Measurements from ENCODE around the gene RPRD1B.
"Not testable (repeated sequence)": the region's sequence is repeated elsewhere in the genome, so short reads cannot be mapped to it uniquely, and the experiment has no call there.

Gene RPRD1B

DNA sequence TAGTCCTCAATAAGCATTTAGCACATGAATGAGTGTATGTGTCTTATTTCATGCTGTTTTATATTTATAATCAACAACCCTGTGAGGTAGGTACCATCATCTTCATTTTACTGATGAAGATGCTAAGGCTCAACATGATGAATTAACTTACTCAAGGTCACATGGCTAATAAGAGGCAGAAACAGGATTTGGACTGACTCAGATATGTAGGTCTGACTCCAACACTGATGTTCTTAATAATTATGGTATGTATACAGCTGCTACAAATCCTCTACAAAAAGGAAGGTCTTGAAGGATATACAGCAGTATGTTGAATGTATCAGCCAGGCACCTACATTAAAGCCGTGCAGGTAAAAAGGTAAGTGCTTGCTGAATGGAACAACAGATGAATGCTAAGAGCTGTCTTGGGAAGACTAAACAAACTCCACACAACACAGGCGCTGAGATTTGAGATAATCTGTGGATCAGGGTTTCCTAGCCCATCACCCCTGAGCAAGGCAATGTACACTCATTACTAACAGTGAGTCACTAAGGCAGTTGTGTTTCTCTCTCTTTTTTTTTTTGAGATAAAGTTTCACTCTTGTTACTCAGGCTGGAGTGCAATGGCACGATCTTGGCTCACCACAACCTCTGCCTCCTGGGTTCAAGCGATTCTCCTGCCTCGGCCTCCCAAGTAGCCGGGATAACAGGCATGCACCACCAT, 32.2 kb upstream of the RPRD1B start:
- DNase-seq (ENCODE audit: low spot score) = no peak

- no peak for DNase-seq (ENCODE audit: low spot score)
Observed at GRCh38 chr20:38001981-38002380, 31.6 kb upstream of the RPRD1B start.

- DNase-seq (ENCODE audit: low spot score) = no peak
Observed at GRCh38 chr20:38002422-38002821, 31.1 kb upstream of the RPRD1B start.

DNA sequence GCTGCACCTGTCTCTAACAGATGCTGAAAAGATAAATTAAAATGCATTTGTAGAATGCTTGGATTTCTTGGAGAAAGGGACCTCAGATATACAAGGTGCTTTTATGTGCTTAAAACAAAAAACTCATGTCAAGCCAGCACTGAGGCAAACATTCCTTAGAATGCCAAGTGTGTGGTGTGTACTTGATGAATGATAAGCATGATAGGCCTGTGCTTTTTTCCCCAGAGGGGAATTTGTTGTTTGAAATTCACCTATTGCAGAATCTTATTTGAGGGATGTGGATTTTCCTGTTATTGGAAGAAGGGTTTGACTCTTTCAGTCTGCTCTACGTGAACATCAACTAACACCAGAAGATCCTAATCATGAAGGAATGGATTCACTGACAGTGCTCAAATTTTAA, 29.1 kb upstream of the RPRD1B start:
- no peak for DNase-seq (ENCODE audit: low spot score)

- DNase-seq (ENCODE audit: low spot score) = no peak
Observed at GRCh38 chr20:38005903-38006302, 27.6 kb upstream of the RPRD1B start.

- no peak for DNase-seq (ENCODE audit: low spot score)
Observed at GRCh38 chr20:38007526-38007925, 26.0 kb upstream of the RPRD1B start.

GRCh38 chr20:38008233-38008944, 25.2 kb upstream of the RPRD1B start:
- DNase-seq (ENCODE audit: low spot score) = no peak

DNA sequence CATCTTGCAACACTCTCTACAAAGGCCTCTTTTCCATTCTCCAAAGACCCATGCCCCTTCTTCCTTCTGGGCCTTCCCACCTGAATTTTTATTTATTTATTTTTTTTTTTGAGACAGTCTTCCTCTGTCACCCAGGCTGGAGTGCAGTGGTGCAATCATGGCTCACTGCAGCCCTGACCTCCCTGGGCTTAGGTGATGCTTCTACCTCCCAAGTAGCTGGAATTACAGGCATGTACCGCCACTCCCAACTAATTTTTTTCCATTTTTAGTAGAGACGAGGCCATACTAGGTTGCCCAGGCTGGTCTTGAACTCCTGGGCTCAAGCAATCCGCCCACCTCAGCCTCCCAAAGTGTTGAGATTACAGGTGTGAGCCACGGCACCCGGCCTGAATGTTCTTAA, 24.1 kb upstream of the RPRD1B start:
- DNase-seq (ENCODE audit: low spot score) = not testable (repeated sequence)

- no peak for DNase-seq (ENCODE audit: low spot score)
Observed at GRCh38 chr20:38011696-38012095, 21.9 kb upstream of the RPRD1B start.

- DNase-seq (ENCODE audit: low spot score) = no peak
Observed at GRCh38 chr20:38012332-38012731, 21.2 kb upstream of the RPRD1B start.

- no peak for DNase-seq (ENCODE audit: low spot score)
Observed at GRCh38 chr20:38013887-38014286, 19.7 kb upstream of the RPRD1B start.

- no peak for DNase-seq (ENCODE audit: low spot score)
Observed at GRCh38 chr20:38017959-38018358, 15.6 kb upstream of the RPRD1B start.

DNA sequence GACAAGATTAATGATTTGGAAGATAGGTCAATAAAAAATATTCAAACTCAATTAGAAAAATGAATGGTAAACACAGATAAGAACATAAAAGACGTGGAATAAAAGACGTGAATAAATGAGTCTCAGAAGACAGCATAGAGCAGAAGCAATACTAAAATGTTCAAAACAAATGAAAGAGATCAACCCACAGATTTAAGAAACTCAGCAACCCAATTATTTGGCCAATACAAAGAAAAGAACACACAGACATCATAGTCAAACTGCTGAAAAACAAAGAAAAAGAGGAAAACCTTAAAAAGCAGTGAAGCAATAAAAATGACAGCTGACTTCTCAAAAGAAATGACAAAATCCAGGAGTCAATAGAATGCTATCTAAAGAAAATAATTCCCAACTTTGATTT, 15.2 kb upstream of the RPRD1B start:
- DNase-seq (ENCODE audit: low spot score) = no peak

DNA sequence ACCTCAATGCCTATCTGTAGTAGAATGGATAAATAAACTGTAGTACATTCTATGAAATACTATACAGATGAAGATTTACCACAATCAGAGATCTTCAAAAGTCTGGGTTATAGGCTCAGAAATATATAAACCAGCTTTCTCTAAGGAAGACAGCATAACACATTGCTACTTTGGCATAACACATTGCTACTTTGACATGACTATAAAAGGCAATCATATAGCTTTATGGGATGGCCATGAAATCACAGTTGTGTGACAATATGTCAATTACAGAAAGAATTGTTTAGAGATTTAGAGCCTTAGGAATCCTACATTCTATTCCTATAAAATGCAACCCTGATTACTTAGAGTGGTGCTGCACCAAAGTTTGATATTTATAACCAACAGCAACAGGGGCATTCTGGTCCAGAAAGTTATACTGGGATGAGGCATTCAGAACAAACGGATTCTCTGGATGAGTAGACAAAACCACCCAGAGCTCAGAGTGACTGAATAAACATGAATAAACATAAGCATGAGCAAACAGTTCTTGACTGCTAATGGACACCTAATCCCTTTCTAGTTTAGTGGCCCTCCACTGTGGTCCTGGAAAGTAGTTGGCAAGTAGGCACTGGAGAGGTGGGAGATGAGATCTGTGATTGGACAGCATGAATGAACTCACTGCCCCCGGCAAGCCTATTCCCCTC, 12.3 kb upstream of the RPRD1B start:
- DNase-seq (ENCODE audit: low spot score) = no peak

GRCh38 chr20:38023181-38024001, 10.2 kb upstream of the RPRD1B start:
- no peak for DNase-seq (ENCODE audit: low spot score)

GRCh38 chr20:38024496-38024895, 9.1 kb upstream of the RPRD1B start:
- DNase-seq (ENCODE audit: low spot score) = no peak

- DNase-seq (ENCODE audit: low spot score) = no peak
Observed at GRCh38 chr20:38029453-38029852, 4.1 kb upstream of the RPRD1B start.

DNA sequence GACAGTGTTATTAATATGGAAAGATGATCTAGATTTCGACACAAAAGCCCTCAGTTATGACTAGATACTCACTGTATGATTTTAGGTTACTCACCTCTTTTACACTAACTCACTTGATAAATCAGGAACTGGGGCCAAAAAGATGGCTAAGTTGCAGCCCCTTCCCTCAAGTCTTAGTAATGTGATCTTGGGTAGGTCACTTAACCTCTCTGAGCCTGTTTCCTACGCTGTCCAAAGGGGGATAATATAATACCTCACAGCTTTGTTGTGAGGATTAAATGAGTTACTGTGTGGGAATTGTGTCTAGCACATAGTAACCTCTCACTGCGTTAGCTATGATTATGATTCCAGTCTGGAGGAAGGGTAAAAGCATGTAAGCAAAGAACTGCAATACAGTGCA, 1.6 kb upstream of the RPRD1B start:
- DNase-seq (ENCODE audit: low spot score) = no peak

DNA sequence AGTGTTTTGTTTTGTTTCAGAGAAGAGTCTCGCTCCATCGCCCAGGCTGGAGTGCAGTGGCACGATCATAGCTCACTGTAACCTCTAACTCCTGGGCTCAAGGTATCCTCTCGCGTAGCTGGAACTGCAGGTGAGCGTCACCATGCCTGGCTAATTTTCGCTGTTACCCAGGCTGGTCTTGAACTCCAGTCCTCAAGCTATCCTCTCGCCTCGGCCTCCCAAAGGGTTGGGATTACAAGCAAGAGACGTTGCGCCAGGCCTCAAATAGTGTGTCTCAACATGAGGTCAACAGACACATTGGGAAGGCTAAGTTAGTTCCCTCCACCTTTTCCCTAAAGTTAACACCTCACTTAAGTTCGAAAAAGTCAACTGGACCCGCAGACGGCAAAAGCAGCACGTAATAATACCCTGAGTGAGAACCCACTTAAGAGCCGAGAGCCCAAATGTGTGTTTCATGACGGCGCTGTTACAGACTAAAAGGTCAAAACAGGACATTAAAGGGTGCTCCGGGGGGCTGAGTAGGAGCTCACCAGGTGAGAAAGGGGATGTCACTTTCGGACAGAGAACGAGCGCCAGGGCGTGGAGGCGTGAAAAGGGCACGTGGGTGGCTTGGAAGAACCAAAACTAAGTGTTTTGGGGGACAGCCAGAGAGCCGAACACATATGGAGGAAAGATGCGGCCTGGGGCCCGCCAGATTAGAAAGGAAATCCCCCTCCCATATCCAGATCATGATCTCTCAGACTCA, 789 bp upstream of the RPRD1B start:
- DNase-seq (ENCODE audit: low spot score) = no peak

- no peak for DNase-seq (ENCODE audit: low spot score)
Observed at GRCh38 chr20:38034108-38034649, 633 bp downstream of the RPRD1B start.

GRCh38 chr20:38034961-38035360, 1.4 kb downstream of the RPRD1B start:
- no peak for DNase-seq (ENCODE audit: low spot score)
